H1 (cell line): ENCODE results near the gene PCDH9. TPM values are rescaled to one million over a fixed set of nuclear protein-coding genes. Genes with fewer than 3 reads are reported as not detected.
A peak's percentile ranks its signal among the peaks of the same experiment; 100 is the strongest.

Source experiments
- CTCF ChIA-PET: fragments of 300-600 bp; sonication (Branson Sonifier 250); formaldehyde crosslinking; loops from one replicate; lab custom pipeline; 2021; ENCODE audit not compliant: partially characterized antibody; lab: Charles Lee
- POLR2A ChIA-PET: fragments of 300-600 bp; sonication (Branson Sonifier 250); formaldehyde crosslinking; loops from one replicate; lab custom pipeline; 2021; ENCODE audit warnings: inconsistent platforms; ENCODE audit not compliant: partially characterized antibody; lab: Charles Lee
- DNase-seq, 2 experiments: peaks; one replicate each; pipeline versions ENCODE4 v3.0.0 to v3.0.0-alpha.2; 2010 to 2022; ENCODE audit warnings: low spot score in 2 of 2, low read depth in 1 of 2, mixed read lengths in 1 of 2
- FAIRE-seq: peaks from 2 replicates; lab custom pipeline; 2011; peaks lifted over from hg19 to GRCh38; lab: Jason Lieb, UNC
- H2AFZ ChIP-seq: 2 replicates; pipeline ENCODE4 v1.8.1; 2012; ENCODE audit warnings: low read length, inconsistent platforms
- H2AK5ac ChIP-seq: 2 replicates; pipeline ENCODE4 v1.6.1; 2013; ENCODE audit warnings: low read depth, low read length
- H2BK120ac ChIP-seq: replicated peaks from 2 replicates; pipeline ENCODE3; 2013; ENCODE audit warnings: low read depth, low read length, inconsistent platforms
- H2BK12ac ChIP-seq: 2 replicates; pipeline ENCODE4 v1.6.1; 2013; ENCODE audit warnings: low read depth, low read length
- H2BK15ac ChIP-seq: 2 replicates; pipeline ENCODE4 v1.6.1; 2013; ENCODE audit warnings: low read length
- H2BK20ac ChIP-seq: 2 replicates; pipeline ENCODE4 v1.6.1; 2013; ENCODE audit warnings: low read length
- H2BK5ac ChIP-seq: 2 replicates; pipeline ENCODE4 v1.6.1; 2013; ENCODE audit warnings: low read depth, low read length
- H3K14ac ChIP-seq: 2 replicates; pipeline ENCODE4 v1.6.1; 2013; ENCODE audit warnings: inconsistent platforms; ENCODE audit not compliant: insufficient read length
- H3K18ac ChIP-seq: 2 replicates; pipeline ENCODE4 v1.6.1; 2013; ENCODE audit warnings: low read length; ENCODE audit errors: extremely low read depth
- H3K23ac ChIP-seq: 2 replicates; pipeline ENCODE4 v1.6.1; 2013; ENCODE audit warnings: inconsistent platforms; ENCODE audit not compliant: insufficient read length
- H3K23me2 ChIP-seq: 2 replicates; pipeline ENCODE4 v1.6.1; 2013; ENCODE audit warnings: low read depth, low read length
- H3K27ac ChIP-seq: 2 replicates; pipeline ENCODE4 v1.6.1; 2011; ENCODE audit warnings: low read depth, low read length, inconsistent platforms
- H3K27me3 ChIP-seq, 4 experiments: replicated peaks in 1 of 4; 1 replicate in 1 of 4; 2 replicates in 3 of 4; pipeline versions ENCODE4 v1.6.1 to v1.8.1; 2011 to 2013; ENCODE audit warnings: low read length in 3 of 4, mild to moderate bottlenecking in 3 of 4, inconsistent platforms in 2 of 4, mixed read lengths in 2 of 4, moderate library complexity in 1 of 4; ENCODE audit not compliant: control insufficient read depth in 3 of 4, insufficient read depth in 3 of 4; ENCODE audit errors: extremely low read depth in 1 of 4
- H3K36me3 ChIP-seq, 4 experiments: 2 replicates each; pipeline versions ENCODE4 v1.6.1 to v1.8.1; 2011 to 2013; ENCODE audit warnings: mild to moderate bottlenecking in 4 of 4, low read length in 3 of 4, moderate library complexity in 2 of 4, control low read depth in 1 of 4, inconsistent platforms in 1 of 4; ENCODE audit not compliant: insufficient read depth in 4 of 4, control insufficient read depth in 2 of 4
- H3K4ac ChIP-seq: replicated peaks from 2 replicates; pipeline ENCODE3; 2013; ENCODE audit warnings: low read length, low read depth, mixed read lengths, inconsistent platforms; ENCODE audit not compliant: insufficient read length
- H3K4me1 ChIP-seq, 4 experiments: replicated peaks in 1 of 4; 1 replicate in 1 of 4; 2 replicates in 3 of 4; pipeline versions ENCODE4 v1.6.1 to v1.8.1; 2011 to 2013; ENCODE audit warnings: low read length in 3 of 4, inconsistent platforms in 2 of 4, mixed read lengths in 1 of 4; ENCODE audit not compliant: insufficient read depth in 4 of 4, control insufficient read depth in 3 of 4
- H3K4me2 ChIP-seq, 2 experiments: 2 replicates each; pipeline versions ENCODE4 v1.6.1 to v1.8.1; 2011 to 2013; ENCODE audit warnings: low read depth in 2 of 2, low read length in 2 of 2, control low read depth in 1 of 2, inconsistent platforms in 1 of 2, mild to moderate bottlenecking in 1 of 2; ENCODE audit not compliant: insufficient read depth in 1 of 2
- H3K4me3 ChIP-seq, 4 experiments: fragments of 200-600, 300-600 bp in 1 of 4; sonication (generic), shearing (Covaris generic), sonication (Bioruptor Twin) in 1 of 4; 2 replicates each; pipeline versions ENCODE4 v1.5.1 to v1.8.1; 2011 to 2016; ENCODE audit warnings: low read length in 4 of 4, low read depth in 3 of 4, control low read depth in 2 of 4, inconsistent platforms in 2 of 4, mild to moderate bottlenecking in 2 of 4, mixed read lengths in 1 of 4, moderate library complexity in 1 of 4; ENCODE audit not compliant: insufficient read depth in 2 of 4; ENCODE audit errors: extremely low read depth in 1 of 4
- H3K56ac ChIP-seq: replicated peaks from 2 replicates; pipeline ENCODE3; 2013; ENCODE audit warnings: low read depth, mild to moderate bottlenecking, mixed read lengths, low read length, inconsistent platforms; ENCODE audit not compliant: insufficient read length
- H3K79me1 ChIP-seq: 2 replicates; pipeline ENCODE4 v1.6.1; 2013; ENCODE audit warnings: low read depth, low read length, control low read depth
- H3K79me2 ChIP-seq, 2 experiments: 2 replicates each; pipeline versions ENCODE4 v1.6.1 to v1.8.1; 2012 to 2013; ENCODE audit warnings: low read length in 2 of 2, mild to moderate bottlenecking in 2 of 2, inconsistent platforms in 1 of 2; ENCODE audit not compliant: insufficient read depth in 2 of 2, control insufficient read depth in 1 of 2
- H3K9ac ChIP-seq, 4 experiments: replicated peaks in 1 of 4; 1 replicate in 1 of 4; 2 replicates in 3 of 4; pipeline versions ENCODE4 v1.6.1 to v1.8.1; 2011 to 2013; ENCODE audit warnings: low read depth in 3 of 4, low read length in 3 of 4, control low read depth in 2 of 4, mild to moderate bottlenecking in 2 of 4, moderate library complexity in 2 of 4, inconsistent platforms in 1 of 4; ENCODE audit errors: extremely low read depth in 1 of 4
- H3K9me3 ChIP-seq, 2 experiments: 2 replicates each; pipeline versions ENCODE4 v1.6.1 to v1.8.1; 2012 to 2013; ENCODE audit warnings: mild to moderate bottlenecking in 2 of 2, moderate library complexity in 2 of 2, control low read depth in 1 of 2, inconsistent platforms in 1 of 2, low read depth in 1 of 2, low read length in 1 of 2, mixed read lengths in 1 of 2; ENCODE audit not compliant: insufficient read depth in 2 of 2
- H4K20me1 ChIP-seq, 2 experiments: replicated peaks in 1 of 2; 2 replicates each; pipeline versions ENCODE3 to v1.8.1; 2011 to 2013; ENCODE audit warnings: inconsistent platforms in 2 of 2, low read length in 2 of 2, mild to moderate bottlenecking in 1 of 2; ENCODE audit not compliant: insufficient read depth in 2 of 2, control insufficient read depth in 1 of 2
- H4K5ac ChIP-seq: 2 replicates; pipeline ENCODE4 v1.6.1; 2013; ENCODE audit warnings: low read length, low read depth, mixed read lengths, inconsistent platforms; ENCODE audit not compliant: insufficient read length
- H4K8ac ChIP-seq: 2 replicates; pipeline ENCODE4 v1.8.0; 2013; ENCODE audit warnings: mild to moderate bottlenecking, moderate library complexity, low read length, inconsistent platforms; ENCODE audit not compliant: insufficient read depth; ENCODE audit errors: extremely low read depth
- H4K91ac ChIP-seq: replicated peaks from 2 replicates; pipeline ENCODE3; 2013; ENCODE audit warnings: low read length, mixed read lengths, inconsistent platforms; ENCODE audit not compliant: insufficient read length
- ATF3 ChIP-seq: IDR thresholded peaks from 2 replicates; pipeline ENCODE4 v1.6.1; 2011; ENCODE audit warnings: low read depth, mild to moderate bottlenecking, low read length; ENCODE audit not compliant: insufficient read depth
- CEBPB ChIP-seq: IDR thresholded peaks from 2 replicates; pipeline ENCODE4 v1.6.1; 2012; ENCODE audit warnings: low read depth, low read length
- E2F6 ChIP-seq: IDR thresholded peaks from 2 replicates; pipeline ENCODE4 v1.6.1; 2012; ENCODE audit warnings: inconsistent platforms
- JUN ChIP-seq: IDR thresholded peaks from 2 replicates; pipeline ENCODE4 v1.6.1; 2011; ENCODE audit warnings: low read depth, mild to moderate bottlenecking, improper control_type of control experiment, low read length
- KDM4A ChIP-seq: IDR thresholded peaks from one replicate; pipeline ENCODE4 v1.7.1; 2012; ENCODE audit warnings: low read depth, mild to moderate bottlenecking, moderate library complexity, low read length, inconsistent platforms; ENCODE audit not compliant: severe bottlenecking
- MAFK ChIP-seq: IDR thresholded peaks from 2 replicates; pipeline ENCODE4 v1.6.1; 2012; ENCODE audit warnings: low read depth, mild to moderate bottlenecking, improper control_type of control experiment, low read length
- MAX ChIP-seq: IDR thresholded peaks from 2 replicates; pipeline ENCODE4 v1.6.1; 2012; ENCODE audit warnings: inconsistent platforms
- SAP30 ChIP-seq: fragments of 300-600 bp; sonication (generic); IDR thresholded peaks from 2 replicates; pipeline ENCODE4 v1.7.1; 2012; ENCODE audit warnings: low read length, moderate library complexity, mild to moderate bottlenecking, inconsistent platforms; ENCODE audit not compliant: insufficient read depth, insufficient replicate concordance
- SIN3A ChIP-seq, 2 experiments: IDR thresholded peaks in 1 of 2; conservative IDR thresholded peaks in 1 of 2; 2 replicates each; pipeline ENCODE4 v1.6.1; 2011 to 2012; ENCODE audit warnings: low read length in 2 of 2, improper control_type of control experiment in 1 of 2, low read depth in 1 of 2, mild to moderate bottlenecking in 1 of 2
- TBP ChIP-seq: IDR thresholded peaks from 2 replicates; pipeline ENCODE4 v1.6.1; 2011; ENCODE audit warnings: low read depth, low read length, improper control_type of control experiment
- TCF12 ChIP-seq: IDR thresholded peaks from 2 replicates; pipeline ENCODE4 v1.6.1; 2011; ENCODE audit warnings: low read depth, mild to moderate bottlenecking, low read length
- TEAD4 ChIP-seq: IDR thresholded peaks from 2 replicates; pipeline ENCODE4 v1.6.1; 2012; ENCODE audit warnings: low read depth, low read length, inconsistent platforms, mixed read lengths
- WGBS, 2 experiments: shearing (Covaris generic) in 1 of 2; methylation state at CpG; one replicate each; pipeline versions ENCODE4 v1.1.6 to v1.1.7; 2013 to 2015; ENCODE audit warnings: low lambda C conversion rate in 2 of 2, mixed read lengths in 2 of 2, inconsistent platforms in 1 of 2, low coverage in 1 of 2, missing lambda C conversion rate in 1 of 2; ENCODE audit not compliant: insufficient replicate concordance in 2 of 2, insufficient coverage in 1 of 2, insufficient read length in 1 of 2; ENCODE audit errors: extremely low coverage in 1 of 2, missing lambda C conversion rate in 1 of 2; 5-methylcytosine and 5-hydroxymethylcytosine counted together
- polyA plus RNA-seq, 7 experiments: library from polyadenylated mRNA; depleted of rRNA in 3 of 7; stranded (reverse) in 5 of 7; unstranded in 2 of 7; fragments of >200 nt in 5 of 7; fragments of 200-250 nt in 2 of 7; gene quantifications; 1 replicate in 5 of 7; 2 replicates in 1 of 7; 4 replicates in 1 of 7; pipeline versions ENCODE4 v1.2.1 to v1.2.3, GENCODE V29; 2011 to 2013; ENCODE audit warnings: missing spikeins in 2 of 7, mixed read lengths in 2 of 7
- total RNA-seq: library from RNA; stranded (reverse); fragmentation: NEBNext Ultra II Directional; extraction: Animal tissue kit (Norgen Biotek cat#: 25700); gene quantifications from 2 replicates; pipeline ENCODE4 v1.2.1, GENCODE V29; 2021

The PCDH9 gene
- total and polyA plus RNA-seq, 2 of the 8 experiments (the other 6 are each of a cell fraction or from before 2014, with no cell fraction given) = 0.12 to 0.60 TPM

GRCh38 chr13:66343224-66343828 lies 886.8 kb downstream of the PCDH9 start:
- Histone ChIP-seq H3K9me3 (no peaks in the 10 kb centered on the region), H3K27me3 (no peaks in the 10 kb centered on the region), H3K4me2 (no peak overlapping the region), H3K14ac (no peak overlapping the region), H3K79me2 (no peaks in the 10 kb centered on the region), H3K36me3 (no peaks in the 10 kb centered on the region), H3K27ac (no peak overlapping the region), H4K8ac (no peak overlapping the region), H3K9ac (no peak overlapping the region), H3K23me2 (no peaks in the 10 kb centered on the region), H3K4me1 (peaks cover 0 to 6% (median 0%) of the 10 kb centered on the region in 4 experiments; a peak in 3 of 7 replicates), H4K5ac (no peak overlapping the region), H2BK120ac (no peak overlapping the region), H2BK5ac (no peak overlapping the region), H3K23ac (no peak overlapping the region), H4K91ac (no peak overlapping the region), H2BK20ac (no peak overlapping the region), H2BK12ac (no peak overlapping the region), H3K56ac (no peak overlapping the region), H2BK15ac (no peak overlapping the region), H3K4me3 (no peak overlapping the region), H3K18ac (no peak overlapping the region), H3K79me1 (no peaks in the 10 kb centered on the region), H4K20me1 (no peaks in the 10 kb centered on the region), H2AK5ac (no peak overlapping the region), H3K4ac (no peak overlapping the region), H2AFZ (0 out of 2 replicates have a peak overlapping the region, but pooled peaks have one; percentile 26)
- FAIRE-seq (no peak), DNase-seq (no peak)
- WGBS, 2 experiments = 89% methylated on average over 9 of the region's 9 CpGs; no CpG with 5 or more reads in 1 of the 2 experiments
- ChIA-PET POLR2A (no interaction called here), CTCF (no interaction called here)
- TF ChIP-seq TBP (no peak), ATF3 (no peak), KDM4A (no peak), MAX (no peak), TEAD4 (no peak), TCF12 (no peak), JUN (no peak), E2F6 (no peak), MAFK (no peak), SAP30 (no peak), SIN3A (conservative IDR thresholded peaks at IDR 0.05 in 1 of 2, IDR thresholded peaks at IDR 0.05 in 1 of 2; ENCODE audit: low read depth in 1 of 2, low read length in 2 of 2) (no peak), CEBPB (no peak)
